Colonic mucosa (tissue), 4 donors: ENCODE measurements around the gene ASB13. TPM values are rescaled to one million over a fixed set of nuclear protein-coding genes. Genes with fewer than 3 reads are reported as not detected.

Source experiments
- DNase-seq: peaks from one replicate; pipeline ENCODE4 v3.0.0-alpha.2; 2020
- H3K27ac ChIP-seq: fragments of 200-600 bp; one replicate; pipeline ENCODE4 v1.8.0; 2021
- H3K27me3 ChIP-seq: fragments of 200-600 bp; one replicate; pipeline ENCODE4 v1.8.0; 2021
- H3K36me3 ChIP-seq: fragments of 200-600 bp; one replicate; pipeline ENCODE4 v1.8.0; 2021
- H3K4me1 ChIP-seq: fragments of 200-600 bp; one replicate; pipeline ENCODE4 v1.8.0; 2021; ENCODE audit warnings: mild to moderate bottlenecking
- H3K4me3 ChIP-seq: fragments of 200-600 bp; one replicate; pipeline ENCODE4 v1.8.0; 2021
- H3K9ac ChIP-seq, 2 donors: one replicate each; pipeline ENCODE4 v1.7.0; 2013; ENCODE audit warnings: control low read depth in 2 of 2, low read depth in 2 of 2, low read length in 2 of 2
- H3K9me3 ChIP-seq: fragments of 200-600 bp; one replicate; pipeline ENCODE4 v1.8.0; 2021
- CTCF ChIP-seq: fragments of 200-600 bp; IDR thresholded peaks from one replicate; pipeline ENCODE4 v1.8.0; 2022; ENCODE audit warnings: antibody characterized with exemption, mild to moderate bottlenecking
- intact Hi-C: fragments of 100-400 bp; cut with DNase I; formaldehyde crosslinking; loops from one replicate; pipeline ENCODE4 v1.14.1; 2022
- total RNA-seq, 2 donors: library from RNA; stranded (reverse); fragmentation: NEBNext Ultra II Directional in 1 of 2; extraction: Animal tissue kit (Norgen Biotek cat#: 25700) in 1 of 2; gene quantifications; one replicate each; pipeline ENCODE4 v1.2.1, GENCODE V29; 2021
- donor health status: healthy.
- donor health status: DM: no; HTN: no; CAD: no.
- donor health status: DM: no; HTN: no; CAD: no.

Gene ASB13
- total RNA-seq, 2 donors from 2014 or later, result 36.1 to 36.2 TPM

GRCh38 chr10:5681930-5682329 lies 15.5 kb upstream of the ASB13 start:
- intact Hi-C loops, result loop anchor here (10.0 kb wide), 1 partner anchor 203 kb away; the partner anchor contains the start of gene ANKRD16
- Histone ChIP-seq H3K9me3 (no peaks in the 10 kb centered on the region), H3K27ac (no peak overlapping the region), H3K4me3 (no peak overlapping the region), H3K36me3 (no peaks in the 10 kb centered on the region), H3K27me3 (no peaks in the 10 kb centered on the region), H3K9ac (no peak overlapping the region), H3K4me1 (peaks cover 3% of the 10 kb centered on the region)
- no peak for TF ChIP-seq CTCF
- DNase-seq, result no peak

GRCh38 chr10:5679606-5680005 lies 13.2 kb upstream of the ASB13 start:
- Histone ChIP-seq H3K36me3 (no peaks in the 10 kb centered on the region), H3K4me1 (no peaks in the 10 kb centered on the region), H3K4me3 (no peak overlapping the region), H3K9ac (no peak overlapping the region), H3K27me3 (no peaks in the 10 kb centered on the region), H3K27ac (no peak overlapping the region), H3K9me3 (no peaks in the 10 kb centered on the region)
- no peak for TF ChIP-seq CTCF
- no peak for DNase-seq
- intact Hi-C loops, result loop anchor here (10.0 kb wide), 1 partner anchor 205 kb away; the partner anchor contains the start of gene ANKRD16

GRCh38 chr10:5679037-5679435 lies 12.6 kb upstream of the ASB13 start:
- no peaks in the 10 kb centered on the region for H3K9me3 ChIP-seq
- H3K4me3 ChIP-seq, result no peak overlapping the region
- intact Hi-C loops, result no loop called here
- TF ChIP-seq CTCF, result no peak
- no peaks in the 10 kb centered on the region for H3K36me3 ChIP-seq
- DNase-seq, result no peak
- no peak overlapping the region for H3K27ac ChIP-seq
- H3K9ac ChIP-seq, result no peak overlapping the region
- H3K27me3 ChIP-seq, result no peaks in the 10 kb centered on the region
- no peaks in the 10 kb centered on the region for H3K4me1 ChIP-seq

- H3K9ac ChIP-seq, result no peak overlapping the region
- intact Hi-C loops, result no loop called here
These were observed 12.1 kb upstream of the ASB13 start for GRCh38 chr10:5678397-5679036.

GRCh38 chr10:5670662-5671375 lies 4.4 kb upstream of the ASB13 start:
- intact Hi-C loops, result no loop called here

More at GRCh38 chr10:5678397-5679036, 12.1 kb upstream of the ASB13 start:
- Histone ChIP-seq H3K27me3 (no peaks in the 10 kb centered on the region), H3K4me3 (no peak overlapping the region), H3K9me3 (no peaks in the 10 kb centered on the region), H3K27ac (no peak overlapping the region), H3K36me3 (no peaks in the 10 kb centered on the region), H3K4me1 (no peaks in the 10 kb centered on the region)
- DNase-seq, result no peak
- TF ChIP-seq CTCF, result no peak

More at GRCh38 chr10:5670662-5671375, 4.4 kb upstream of the ASB13 start:
- DNase-seq, result no peak
- Histone ChIP-seq H3K4me3 (no peak overlapping the region), H3K9me3 (no peaks in the 10 kb centered on the region), H3K36me3 (no peaks in the 10 kb centered on the region), H3K27ac (no peak overlapping the region), H3K27me3 (no peaks in the 10 kb centered on the region), H3K9ac (no peak overlapping the region), H3K4me1 (peaks cover 6% of the 10 kb centered on the region)
- no peak for TF ChIP-seq CTCF
